K562 (cell line): Measurements from ENCODE around the gene ARFGAP3. TPM values are rescaled to one million over a fixed set of nuclear protein-coding genes. Genes with fewer than 3 reads are reported as not detected.

Experiments
- BHLHE40 ChIP-seq: IDR thresholded peaks from 2 replicates; pipeline ENCODE4 v1.6.1; 2011; ENCODE audit warnings: low read length, improper control_type of control experiment
- CBFA2T2 ChIP-seq: fragments of 450-650 bp; conservative IDR thresholded peaks from 2 replicates; pipeline ENCODE4 v1.6.1; 2017; ENCODE audit warnings: mild to moderate bottlenecking
- EGR1 ChIP-seq: fragments of 450-650 bp; conservative IDR thresholded peaks from 2 replicates; pipeline ENCODE4 v1.6.1; 2017; ENCODE audit warnings: mild to moderate bottlenecking
- FOSL1 ChIP-seq: fragments of 200-800 bp; sonication (Bioruptor generic); conservative IDR thresholded peaks from 2 replicates; pipeline ENCODE4 v1.6.1; 2016; ENCODE audit warnings: missing genetic modification characterization, missing compliant biosample characterization
- KDM4B ChIP-seq, 2 experiments: fragments of 450-650 bp in 1 of 2; sonication (generic) in 1 of 2; IDR thresholded peaks; 2 replicates each; pipeline ENCODE4 v1.6.1; 2016 to 2017; ENCODE audit warnings: borderline replicate concordance in 2 of 2, antibody characterized with exemption in 1 of 2, low read depth in 1 of 2, mild to moderate bottlenecking in 1 of 2
- RAD51 ChIP-seq: fragments of 450-650 bp; IDR thresholded peaks from 2 replicates; pipeline ENCODE4 v1.7.1; 2016; ENCODE audit warnings: low read depth, mild to moderate bottlenecking, borderline replicate concordance
- SOX6 ChIP-seq: fragments of 450-650 bp; IDR thresholded peaks from 2 replicates; pipeline ENCODE4 v1.6.1; 2014; ENCODE audit warnings: mild to moderate bottlenecking
- polyA plus RNA-seq, 8 experiments: library from polyadenylated mRNA; depleted of rRNA in 4 of 8; stranded (reverse) in 5 of 8; unstranded in 3 of 8; fragments of >200 nt; fragmentation: Nextera tagmentation in 2 of 8; fragmentation: Illumina TruSeq in 1 of 8; extraction: Ambion mirVana in 2 of 8; extraction: Trizol in 1 of 8; gene quantifications; 2 replicates each; pipeline versions ENCODE4 v1.2.1 to v1.2.3, GENCODE V29; 2011 to 2014; ENCODE audit warnings: inconsistent platforms in 1 of 8, missing spikeins in 1 of 8
- total RNA-seq, 7 experiments: library from RNA; depleted of rRNA in 6 of 7; stranded (reverse); fragments of >200 nt in 6 of 7; fragmentation: Illumina TruSeq in 2 of 7; extraction: Trizol in 2 of 7; gene quantifications; 2 replicates each; pipeline versions ENCODE4 v1.2.1 to v1.2.3, GENCODE V29; 2011 to 2021; ENCODE audit warnings: low replicate concordance in 1 of 7
- TF ChIP-seq, protein P1 (sequence below), 2 experiments: IDR thresholded peaks; 2 replicates each; pipeline ENCODE4 v1.6.1; 2011; ENCODE audit warnings: borderline replicate concordance in 1 of 2, control low read depth in 1 of 2, low read depth in 1 of 2, low read length in 1 of 2, mild to moderate bottlenecking in 1 of 2, mixed read lengths in 1 of 2, moderate library complexity in 1 of 2; ENCODE audit not compliant: insufficient read depth in 1 of 2, insufficient read length in 1 of 2, poor library complexity in 1 of 2, severe bottlenecking in 1 of 2; ENCODE audit errors: extremely low read depth in 1 of 2
- TF ChIP-seq, protein P2 (sequence below): fragments of 200-800 bp; sonication (Bioruptor generic); IDR thresholded peaks from 2 replicates; pipeline ENCODE4 v1.6.1; 2017; ENCODE audit warnings: missing genetic modification characterization, missing compliant biosample characterization
- TF ChIP-seq, protein P3 (sequence below): sonication (generic); IDR thresholded peaks from 2 replicates; pipeline ENCODE4 v1.6.1; 2016
- TF ChIP-seq, protein P4 (sequence below): sonication (generic); formaldehyde crosslinking; IDR thresholded peaks from 2 replicates; pipeline ENCODE4 v1.9.0; 2022; ENCODE audit warnings: mild to moderate bottlenecking, missing genetic modification reagents

The ARFGAP3 gene
- total and polyA plus RNA-seq, 9 of the 15 experiments (the other 6 are each of a cell fraction or from before 2014, with no cell fraction given) = 14.2 to 31.9 (median 22.7) TPM

DNA sequence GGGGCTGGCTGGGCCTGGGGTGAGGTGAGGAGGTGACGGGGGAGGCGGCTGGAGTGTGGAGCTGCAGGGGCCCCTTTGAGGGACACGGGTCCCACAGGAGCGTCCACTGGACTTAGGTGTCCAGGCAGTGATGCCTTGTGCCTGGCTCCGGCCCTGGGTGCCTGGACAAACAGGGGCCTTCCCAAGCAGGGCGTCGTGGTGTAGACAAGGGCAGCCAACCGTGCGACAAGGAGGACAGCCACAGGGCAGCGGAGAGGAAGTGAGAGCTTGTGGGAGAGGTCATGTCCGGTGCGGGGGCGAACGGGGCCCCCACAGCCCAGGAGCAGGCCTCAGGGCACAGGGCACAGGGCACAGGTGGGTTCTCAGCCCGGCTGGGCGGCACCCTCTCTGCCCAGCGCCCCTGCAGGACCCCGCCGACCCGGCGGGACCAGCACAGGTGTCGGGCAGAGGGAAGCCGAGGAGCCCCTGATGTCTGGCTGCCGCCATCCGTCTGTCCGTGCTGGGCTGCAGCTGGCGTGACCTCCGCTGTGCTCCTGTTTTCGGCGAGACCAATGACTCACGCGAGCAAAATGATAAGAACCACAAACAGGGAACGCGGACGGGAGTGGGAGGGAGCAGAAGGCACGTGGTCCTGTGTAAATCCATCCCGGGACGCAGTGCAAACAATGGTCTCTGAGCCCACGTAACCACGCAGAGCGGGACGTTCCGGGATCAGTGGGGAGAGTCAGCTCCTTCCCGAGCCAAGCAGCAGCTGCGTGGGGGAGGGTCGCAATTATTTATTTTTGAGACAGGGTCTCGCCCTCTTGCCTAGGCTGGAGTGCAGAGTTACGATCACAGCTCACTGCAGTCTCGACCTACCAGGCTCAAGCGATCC is 87.3 kb downstream of the ARFGAP3 start (continued):
- TF ChIP-seq KDM4B (IDR thresholded peaks at IDR 0.05; ENCODE audit: borderline replicate concordance in 2 of 2, low read depth in 1 of 2) (no peak), EGR1 (peak; percentile 61), RAD51 (peak; percentile 35; the same call in 1 of the 2 replicates), SOX6 (peak; percentile 43; the same call in 1 of the 2 replicates), FOSL1 (tag) (peak; percentile 83), BHLHE40 (peak; percentile 89), CBFA2T2 (peak; percentile 15; the same call in 1 of the 2 replicates)
- TF ChIP-seq, protein P1, sequence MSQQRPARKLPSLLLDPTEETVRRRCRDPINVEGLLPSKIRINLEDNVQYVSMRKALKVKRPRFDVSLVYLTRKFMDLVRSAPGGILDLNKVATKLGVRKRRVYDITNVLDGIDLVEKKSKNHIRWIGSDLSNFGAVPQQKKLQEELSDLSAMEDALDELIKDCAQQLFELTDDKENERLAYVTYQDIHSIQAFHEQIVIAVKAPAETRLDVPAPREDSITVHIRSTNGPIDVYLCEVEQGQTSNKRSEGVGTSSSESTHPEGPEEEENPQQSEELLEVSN (IDR thresholded peaks at IDR 0.05; ENCODE audit: borderline replicate concordance in 1 of 2, extremely low read depth in 1 of 2, insufficient read depth in 1 of 2, insufficient read length in 1 of 2, low read depth in 1 of 2, low read length in 1 of 2, poor library complexity in 1 of 2, severe bottlenecking in 1 of 2) = peak in 1 of 2 experiments; percentile 66
- TF ChIP-seq, protein P2, sequence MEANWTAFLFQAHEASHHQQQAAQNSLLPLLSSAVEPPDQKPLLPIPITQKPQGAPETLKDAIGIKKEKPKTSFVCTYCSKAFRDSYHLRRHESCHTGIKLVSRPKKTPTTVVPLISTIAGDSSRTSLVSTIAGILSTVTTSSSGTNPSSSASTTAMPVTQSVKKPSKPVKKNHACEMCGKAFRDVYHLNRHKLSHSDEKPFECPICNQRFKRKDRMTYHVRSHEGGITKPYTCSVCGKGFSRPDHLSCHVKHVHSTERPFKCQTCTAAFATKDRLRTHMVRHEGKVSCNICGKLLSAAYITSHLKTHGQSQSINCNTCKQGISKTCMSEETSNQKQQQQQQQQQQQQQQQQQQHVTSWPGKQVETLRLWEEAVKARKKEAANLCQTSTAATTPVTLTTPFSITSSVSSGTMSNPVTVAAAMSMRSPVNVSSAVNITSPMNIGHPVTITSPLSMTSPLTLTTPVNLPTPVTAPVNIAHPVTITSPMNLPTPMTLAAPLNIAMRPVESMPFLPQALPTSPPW (CRISPR knock-in tag) = 0 out of 2 replicates have a peak, but pooled peaks have one; percentile 21
- TF ChIP-seq, protein P3, sequence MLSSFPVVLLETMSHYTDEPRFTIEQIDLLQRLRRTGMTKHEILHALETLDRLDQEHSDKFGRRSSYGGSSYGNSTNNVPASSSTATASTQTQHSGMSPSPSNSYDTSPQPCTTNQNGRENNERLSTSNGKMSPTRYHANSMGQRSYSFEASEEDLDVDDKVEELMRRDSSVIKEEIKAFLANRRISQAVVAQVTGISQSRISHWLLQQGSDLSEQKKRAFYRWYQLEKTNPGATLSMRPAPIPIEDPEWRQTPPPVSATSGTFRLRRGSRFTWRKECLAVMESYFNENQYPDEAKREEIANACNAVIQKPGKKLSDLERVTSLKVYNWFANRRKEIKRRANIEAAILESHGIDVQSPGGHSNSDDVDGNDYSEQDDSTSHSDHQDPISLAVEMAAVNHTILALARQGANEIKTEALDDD = no peak
- TF ChIP-seq, protein P4, sequence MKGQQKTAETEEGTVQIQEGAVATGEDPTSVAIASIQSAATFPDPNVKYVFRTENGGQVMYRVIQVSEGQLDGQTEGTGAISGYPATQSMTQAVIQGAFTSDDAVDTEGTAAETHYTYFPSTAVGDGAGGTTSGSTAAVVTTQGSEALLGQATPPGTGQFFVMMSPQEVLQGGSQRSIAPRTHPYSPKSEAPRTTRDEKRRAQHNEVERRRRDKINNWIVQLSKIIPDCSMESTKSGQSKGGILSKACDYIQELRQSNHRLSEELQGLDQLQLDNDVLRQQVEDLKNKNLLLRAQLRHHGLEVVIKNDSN = peak; percentile 81
